ENCODE data around the gene H6PD.

DNA sequence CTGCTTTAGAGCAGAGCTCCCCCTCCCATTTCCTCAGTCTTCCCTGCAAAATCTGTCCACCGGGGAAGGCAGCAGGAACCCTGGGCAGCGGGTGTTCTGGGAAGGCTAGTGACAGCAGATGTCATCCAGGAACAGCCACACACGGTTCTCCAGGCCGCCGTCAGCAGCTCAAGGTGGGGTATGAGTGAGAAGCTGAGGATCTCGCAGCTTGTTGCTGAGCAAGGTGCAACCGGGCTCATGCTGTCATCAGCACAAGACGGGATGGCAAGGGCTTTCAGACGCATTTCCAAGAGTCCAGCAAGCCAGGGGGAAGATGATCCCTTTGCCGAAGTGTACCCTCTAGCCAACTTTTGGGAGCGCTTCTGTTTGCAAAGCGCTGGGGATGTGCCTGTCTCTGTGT lies 35.1 kb downstream of the H6PD start:
- TF ChIP-seq SP1 (IDR thresholded peaks at IDR 0.05) (no peak), FOXA2 (IDR thresholded peaks at IDR 0.05) (no peak), YY1 (IDR thresholded peaks at IDR 0.05) (no peak), HNF4A (conservative IDR thresholded peaks at IDR 0.05) (no peak), TAF1 (conservative IDR thresholded peaks at IDR 0.05) (no peak), RAD21 (IDR thresholded peaks at IDR 0.05) (no peak), EGR1 (IDR thresholded peaks at IDR 0.05; ENCODE audit: low read depth in 2 of 2) (no peak), NR2F2 (IDR thresholded peaks at IDR 0.05) (no peak), RXRA (IDR thresholded peaks at IDR 0.05) (no peak), JUND (IDR thresholded peaks at IDR 0.05) (no peak)
- TF ChIP-seq, protein P1, sequence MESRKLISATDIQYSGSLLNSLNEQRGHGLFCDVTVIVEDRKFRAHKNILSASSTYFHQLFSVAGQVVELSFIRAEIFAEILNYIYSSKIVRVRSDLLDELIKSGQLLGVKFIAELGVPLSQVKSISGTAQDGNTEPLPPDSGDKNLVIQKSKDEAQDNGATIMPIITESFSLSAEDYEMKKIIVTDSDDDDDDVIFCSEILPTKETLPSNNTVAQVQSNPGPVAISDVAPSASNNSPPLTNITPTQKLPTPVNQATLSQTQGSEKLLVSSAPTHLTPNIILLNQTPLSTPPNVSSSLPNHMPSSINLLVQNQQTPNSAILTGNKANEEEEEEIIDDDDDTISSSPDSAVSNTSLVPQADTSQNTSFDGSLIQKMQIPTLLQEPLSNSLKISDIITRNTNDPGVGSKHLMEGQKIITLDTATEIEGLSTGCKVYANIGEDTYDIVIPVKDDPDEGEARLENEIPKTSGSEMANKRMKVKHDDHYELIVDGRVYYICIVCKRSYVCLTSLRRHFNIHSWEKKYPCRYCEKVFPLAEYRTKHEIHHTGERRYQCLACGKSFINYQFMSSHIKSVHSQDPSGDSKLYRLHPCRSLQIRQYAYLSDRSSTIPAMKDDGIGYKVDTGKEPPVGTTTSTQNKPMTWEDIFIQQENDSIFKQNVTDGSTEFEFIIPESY (IDR thresholded peaks at IDR 0.05): no peak
- TF ChIP-seq, protein P2, sequence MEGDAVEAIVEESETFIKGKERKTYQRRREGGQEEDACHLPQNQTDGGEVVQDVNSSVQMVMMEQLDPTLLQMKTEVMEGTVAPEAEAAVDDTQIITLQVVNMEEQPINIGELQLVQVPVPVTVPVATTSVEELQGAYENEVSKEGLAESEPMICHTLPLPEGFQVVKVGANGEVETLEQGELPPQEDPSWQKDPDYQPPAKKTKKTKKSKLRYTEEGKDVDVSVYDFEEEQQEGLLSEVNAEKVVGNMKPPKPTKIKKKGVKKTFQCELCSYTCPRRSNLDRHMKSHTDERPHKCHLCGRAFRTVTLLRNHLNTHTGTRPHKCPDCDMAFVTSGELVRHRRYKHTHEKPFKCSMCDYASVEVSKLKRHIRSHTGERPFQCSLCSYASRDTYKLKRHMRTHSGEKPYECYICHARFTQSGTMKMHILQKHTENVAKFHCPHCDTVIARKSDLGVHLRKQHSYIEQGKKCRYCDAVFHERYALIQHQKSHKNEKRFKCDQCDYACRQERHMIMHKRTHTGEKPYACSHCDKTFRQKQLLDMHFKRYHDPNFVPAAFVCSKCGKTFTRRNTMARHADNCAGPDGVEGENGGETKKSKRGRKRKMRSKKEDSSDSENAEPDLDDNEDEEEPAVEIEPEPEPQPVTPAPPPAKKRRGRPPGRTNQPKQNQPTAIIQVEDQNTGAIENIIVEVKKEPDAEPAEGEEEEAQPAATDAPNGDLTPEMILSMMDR (IDR thresholded peaks at IDR 0.05; ENCODE audit: low read depth, low read length, missing input control): no peak
- TF ChIP-seq, protein P3, sequence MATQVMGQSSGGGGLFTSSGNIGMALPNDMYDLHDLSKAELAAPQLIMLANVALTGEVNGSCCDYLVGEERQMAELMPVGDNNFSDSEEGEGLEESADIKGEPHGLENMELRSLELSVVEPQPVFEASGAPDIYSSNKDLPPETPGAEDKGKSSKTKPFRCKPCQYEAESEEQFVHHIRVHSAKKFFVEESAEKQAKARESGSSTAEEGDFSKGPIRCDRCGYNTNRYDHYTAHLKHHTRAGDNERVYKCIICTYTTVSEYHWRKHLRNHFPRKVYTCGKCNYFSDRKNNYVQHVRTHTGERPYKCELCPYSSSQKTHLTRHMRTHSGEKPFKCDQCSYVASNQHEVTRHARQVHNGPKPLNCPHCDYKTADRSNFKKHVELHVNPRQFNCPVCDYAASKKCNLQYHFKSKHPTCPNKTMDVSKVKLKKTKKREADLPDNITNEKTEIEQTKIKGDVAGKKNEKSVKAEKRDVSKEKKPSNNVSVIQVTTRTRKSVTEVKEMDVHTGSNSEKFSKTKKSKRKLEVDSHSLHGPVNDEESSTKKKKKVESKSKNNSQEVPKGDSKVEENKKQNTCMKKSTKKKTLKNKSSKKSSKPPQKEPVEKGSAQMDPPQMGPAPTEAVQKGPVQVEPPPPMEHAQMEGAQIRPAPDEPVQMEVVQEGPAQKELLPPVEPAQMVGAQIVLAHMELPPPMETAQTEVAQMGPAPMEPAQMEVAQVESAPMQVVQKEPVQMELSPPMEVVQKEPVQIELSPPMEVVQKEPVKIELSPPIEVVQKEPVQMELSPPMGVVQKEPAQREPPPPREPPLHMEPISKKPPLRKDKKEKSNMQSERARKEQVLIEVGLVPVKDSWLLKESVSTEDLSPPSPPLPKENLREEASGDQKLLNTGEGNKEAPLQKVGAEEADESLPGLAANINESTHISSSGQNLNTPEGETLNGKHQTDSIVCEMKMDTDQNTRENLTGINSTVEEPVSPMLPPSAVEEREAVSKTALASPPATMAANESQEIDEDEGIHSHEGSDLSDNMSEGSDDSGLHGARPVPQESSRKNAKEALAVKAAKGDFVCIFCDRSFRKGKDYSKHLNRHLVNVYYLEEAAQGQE (IDR thresholded peaks at IDR 0.05): no peak
- TF ChIP-seq, protein P4, sequence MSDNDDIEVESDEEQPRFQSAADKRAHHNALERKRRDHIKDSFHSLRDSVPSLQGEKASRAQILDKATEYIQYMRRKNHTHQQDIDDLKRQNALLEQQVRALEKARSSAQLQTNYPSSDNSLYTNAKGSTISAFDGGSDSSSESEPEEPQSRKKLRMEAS (IDR thresholded peaks at IDR 0.05): no peak

All from liver (tissue), 3 donors.